ENCODE results near the gene WDR48. TPM values are rescaled to one million over a fixed set of nuclear protein-coding genes. Genes with fewer than 3 reads are reported as not detected.

Gene WDR48
- total and polyA plus RNA-seq, 9 of the 15 experiments (the other 6 are each of a cell fraction or from before 2014, with no cell fraction given): 26.6 to 70.6 (median 48.0) TPM

DNA sequence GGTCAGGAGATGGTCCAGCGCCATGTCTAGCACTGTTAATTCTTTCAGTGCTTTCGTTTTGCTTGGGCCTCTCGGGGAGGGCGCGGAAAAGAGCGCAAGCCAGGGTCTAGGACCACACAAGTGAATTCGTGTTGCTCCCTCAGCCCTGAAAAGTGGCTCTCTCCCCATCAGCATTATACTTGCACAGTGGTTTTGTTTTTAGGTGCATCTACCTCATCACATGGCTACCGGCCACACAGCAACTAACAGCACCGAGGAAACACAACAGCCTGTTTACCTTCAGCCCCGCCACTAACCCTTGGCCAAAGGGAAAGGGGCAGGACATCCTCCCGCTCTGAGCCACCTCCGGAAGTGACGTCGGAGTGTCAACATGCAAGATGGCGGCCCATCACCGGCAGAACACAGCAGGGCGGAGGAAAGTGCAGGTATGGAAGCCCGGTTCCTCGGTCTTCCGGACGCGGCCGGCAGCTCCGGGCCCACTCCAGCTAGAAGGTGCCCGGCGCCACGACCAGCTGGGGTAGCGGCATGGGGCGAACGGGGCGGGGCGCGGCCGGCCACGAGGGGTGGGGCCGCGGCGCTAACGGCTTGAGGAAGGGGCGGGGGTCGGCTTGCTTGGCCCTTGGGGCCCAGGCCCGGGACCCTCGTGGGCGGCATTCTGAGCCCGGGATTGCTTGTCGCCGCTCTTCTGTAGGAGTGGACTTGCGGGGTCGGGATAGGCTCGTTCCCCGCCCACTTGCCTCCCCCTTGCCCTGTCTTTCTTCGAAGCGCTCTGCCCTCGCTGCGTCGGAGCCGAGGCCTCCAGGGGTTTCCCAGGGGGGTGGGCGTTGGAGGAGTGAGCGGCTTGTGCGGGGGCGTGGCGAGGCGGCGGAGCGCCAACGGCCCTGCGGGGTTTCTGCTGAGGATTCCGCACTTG is at the start of gene WDR48, which contains the start of gene SCN11A (continued):
- TF ChIP-seq ZNF318 (IDR thresholded peaks at IDR 0.05; ENCODE audit: borderline replicate concordance in 1 of 2, low read depth in 1 of 2): no peak
- 0 out of 2 replicates have a peak, but pooled peaks have one; percentile 16 for TF ChIP-seq SMARCE1 (IDR thresholded peaks at IDR 0.05)
- peak; percentile 42; the same call in 1 of the 2 replicates for TF ChIP-seq TOE1 (IDR thresholded peaks at IDR 0.05; ENCODE audit: borderline replicate concordance)
- no peak for TF ChIP-seq TOE1 (CRISPR knock-in tag; IDR thresholded peaks at IDR 0.05; ENCODE audit: borderline replicate concordance, low read depth)
- TF ChIP-seq PHF21A (IDR thresholded peaks at IDR 0.05; ENCODE audit: borderline replicate concordance, low read depth): no peak
- TF ChIP-seq, protein P1, sequence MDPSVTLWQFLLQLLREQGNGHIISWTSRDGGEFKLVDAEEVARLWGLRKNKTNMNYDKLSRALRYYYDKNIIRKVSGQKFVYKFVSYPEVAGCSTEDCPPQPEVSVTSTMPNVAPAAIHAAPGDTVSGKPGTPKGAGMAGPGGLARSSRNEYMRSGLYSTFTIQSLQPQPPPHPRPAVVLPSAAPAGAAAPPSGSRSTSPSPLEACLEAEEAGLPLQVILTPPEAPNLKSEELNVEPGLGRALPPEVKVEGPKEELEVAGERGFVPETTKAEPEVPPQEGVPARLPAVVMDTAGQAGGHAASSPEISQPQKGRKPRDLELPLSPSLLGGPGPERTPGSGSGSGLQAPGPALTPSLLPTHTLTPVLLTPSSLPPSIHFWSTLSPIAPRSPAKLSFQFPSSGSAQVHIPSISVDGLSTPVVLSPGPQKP (CRISPR knock-in tag; IDR thresholded peaks at IDR 0.05): no peak
- TF ChIP-seq PYGO2 (tag; IDR thresholded peaks at IDR 0.05): no peak
